Measurements from ENCODE around the gene MPPED1. TPM values are rescaled to one million over a fixed set of nuclear protein-coding genes. Genes with fewer than 3 reads are reported as not detected.

The MPPED1 gene
- total RNA-seq, 1 donor from 2014 or later: 0.37 TPM

GRCh38 chr22:43391306-43391705 is 20.5 kb upstream of the MPPED1 start:
- Mint-ChIP-seq H3K4me3 (ENCODE audit: unreplicated experiment) (no peak overlapping the region), H3K9me3 (ENCODE audit: unreplicated experiment) (peaks cover 2% of the 10 kb centered on the region), H3K27me3 (ENCODE audit: unreplicated experiment) (peaks cover 3% of the 10 kb centered on the region), H3K27ac (ENCODE audit: unreplicated experiment) (no peak overlapping the region), H3K36me3 (ENCODE audit: unreplicated experiment) (no peaks in the 10 kb centered on the region), H3K4me1 (ENCODE audit: low read depth, unreplicated experiment) (peaks cover 11% of the 10 kb centered on the region)
- no peak for DNase-seq
- TF ChIP-seq, protein P1, sequence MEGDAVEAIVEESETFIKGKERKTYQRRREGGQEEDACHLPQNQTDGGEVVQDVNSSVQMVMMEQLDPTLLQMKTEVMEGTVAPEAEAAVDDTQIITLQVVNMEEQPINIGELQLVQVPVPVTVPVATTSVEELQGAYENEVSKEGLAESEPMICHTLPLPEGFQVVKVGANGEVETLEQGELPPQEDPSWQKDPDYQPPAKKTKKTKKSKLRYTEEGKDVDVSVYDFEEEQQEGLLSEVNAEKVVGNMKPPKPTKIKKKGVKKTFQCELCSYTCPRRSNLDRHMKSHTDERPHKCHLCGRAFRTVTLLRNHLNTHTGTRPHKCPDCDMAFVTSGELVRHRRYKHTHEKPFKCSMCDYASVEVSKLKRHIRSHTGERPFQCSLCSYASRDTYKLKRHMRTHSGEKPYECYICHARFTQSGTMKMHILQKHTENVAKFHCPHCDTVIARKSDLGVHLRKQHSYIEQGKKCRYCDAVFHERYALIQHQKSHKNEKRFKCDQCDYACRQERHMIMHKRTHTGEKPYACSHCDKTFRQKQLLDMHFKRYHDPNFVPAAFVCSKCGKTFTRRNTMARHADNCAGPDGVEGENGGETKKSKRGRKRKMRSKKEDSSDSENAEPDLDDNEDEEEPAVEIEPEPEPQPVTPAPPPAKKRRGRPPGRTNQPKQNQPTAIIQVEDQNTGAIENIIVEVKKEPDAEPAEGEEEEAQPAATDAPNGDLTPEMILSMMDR (IDR thresholded peaks at IDR 0.05; ENCODE audit: partially characterized antibody, unreplicated experiment): no peak

DNA sequence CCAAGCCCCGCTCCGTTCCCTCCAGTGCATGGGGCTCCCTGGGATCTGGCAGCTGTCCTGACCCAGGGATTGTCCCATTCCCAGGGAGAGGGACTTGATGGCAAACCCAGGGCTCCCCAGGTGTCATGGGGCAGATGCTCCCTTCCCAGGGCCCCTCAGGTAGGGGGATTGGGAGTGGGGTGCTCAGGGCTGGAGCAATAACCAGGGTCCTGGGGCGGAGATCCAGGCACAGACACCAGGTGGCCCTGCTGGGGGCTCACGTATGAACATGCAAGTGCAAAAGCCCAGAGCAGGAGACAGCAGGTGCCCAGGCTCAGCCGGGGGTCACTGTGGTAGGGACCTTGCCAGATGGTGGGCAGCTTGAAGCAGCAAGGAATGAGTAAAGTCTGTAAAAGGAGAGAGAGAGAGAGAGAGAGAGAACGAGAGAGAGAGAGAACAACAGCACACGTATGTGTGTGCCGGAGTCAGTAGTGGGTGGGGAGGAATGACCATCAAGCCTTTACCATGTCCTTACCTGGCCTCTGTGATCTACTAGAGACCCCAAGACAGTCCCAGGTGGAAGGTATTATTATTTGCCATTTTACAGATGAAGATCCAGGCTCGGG is 19.3 kb upstream of the MPPED1 start:
- Mint-ChIP-seq H3K4me3 (ENCODE audit: unreplicated experiment) (no peak overlapping the region), H3K36me3 (ENCODE audit: unreplicated experiment) (no peaks in the 10 kb centered on the region), H3K27ac (ENCODE audit: unreplicated experiment) (no peak overlapping the region), H3K9me3 (ENCODE audit: unreplicated experiment) (peaks cover under 1% of the 10 kb centered on the region), H3K27me3 (ENCODE audit: unreplicated experiment) (peaks cover 5% of the 10 kb centered on the region), H3K4me1 (ENCODE audit: low read depth, unreplicated experiment) (peaks cover 10% of the 10 kb centered on the region)
- DNase-seq: no peak
- TF ChIP-seq, protein P1 (IDR thresholded peaks at IDR 0.05; ENCODE audit: partially characterized antibody, unreplicated experiment): no peak

- Mint-ChIP-seq H3K4me1 (ENCODE audit: low read depth, unreplicated experiment) (peaks cover 5% of the 10 kb centered on the region), H3K36me3 (ENCODE audit: unreplicated experiment) (no peaks in the 10 kb centered on the region), H3K27ac (ENCODE audit: unreplicated experiment) (no peak overlapping the region), H3K27me3 (ENCODE audit: unreplicated experiment) (peaks cover 4% of the 10 kb centered on the region), H3K4me3 (ENCODE audit: unreplicated experiment) (no peak overlapping the region), H3K9me3 (ENCODE audit: unreplicated experiment) (peaks cover under 1% of the 10 kb centered on the region)
- TF ChIP-seq, protein P1 (IDR thresholded peaks at IDR 0.05; ENCODE audit: partially characterized antibody, unreplicated experiment): no peak
- DNase-seq: no peak
These were observed 18.5 kb upstream of the MPPED1 start for GRCh38 chr22:43393132-43393843.

DNA sequence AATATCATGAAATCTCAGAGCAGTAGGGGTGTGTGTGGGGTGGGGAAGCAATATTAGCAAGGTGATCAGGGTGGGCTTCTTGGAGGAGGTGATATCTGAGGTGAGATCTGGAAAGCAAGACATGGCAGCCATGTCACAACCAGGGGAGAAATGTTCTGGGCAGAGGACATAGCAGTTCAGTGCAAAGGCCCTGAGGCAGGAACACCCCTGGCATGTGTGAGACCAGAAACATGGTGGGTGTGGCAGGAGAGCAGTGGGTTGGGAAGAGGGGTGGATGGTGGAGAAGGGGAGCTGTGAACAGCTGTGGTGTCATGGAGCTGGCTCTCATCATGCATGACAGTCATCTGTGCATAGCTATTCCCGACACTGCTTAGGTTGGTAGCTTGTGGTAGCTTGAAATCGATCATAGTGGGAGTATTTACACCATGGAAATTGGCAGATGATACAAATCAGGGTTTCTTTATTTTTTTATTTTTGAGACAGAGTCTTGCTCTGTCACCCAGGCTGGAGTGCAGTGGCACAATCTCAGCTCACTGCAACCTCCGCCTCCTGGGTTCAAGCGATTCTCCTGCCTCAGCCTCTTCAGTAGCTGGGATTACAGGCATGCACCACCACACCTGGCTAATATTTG is 17.9 kb upstream of the MPPED1 start:
- Mint-ChIP-seq H3K27me3 (ENCODE audit: unreplicated experiment) (peaks cover 7% of the 10 kb centered on the region), H3K4me1 (ENCODE audit: low read depth, unreplicated experiment) (peaks cover 5% of the 10 kb centered on the region), H3K4me3 (ENCODE audit: unreplicated experiment) (no peak overlapping the region), H3K9me3 (ENCODE audit: unreplicated experiment) (peaks cover 5% of the 10 kb centered on the region), H3K27ac (ENCODE audit: unreplicated experiment) (no peak overlapping the region), H3K36me3 (ENCODE audit: unreplicated experiment) (no peaks in the 10 kb centered on the region)
- TF ChIP-seq, protein P1 (IDR thresholded peaks at IDR 0.05; ENCODE audit: partially characterized antibody, unreplicated experiment): no peak
- no peak for DNase-seq
